SKM-1 treated with dmso at 0.1 percent for 144 hours (cell line): Measurements from ENCODE around the gene KCNC1.

ENCODE experiments used
- DNase-seq: peaks from one replicate; lab custom pipeline; 2025; ENCODE audit not compliant: unreplicated experiment; lab: John Stamatoyannopoulos, UW

Gene KCNC1

DNA sequence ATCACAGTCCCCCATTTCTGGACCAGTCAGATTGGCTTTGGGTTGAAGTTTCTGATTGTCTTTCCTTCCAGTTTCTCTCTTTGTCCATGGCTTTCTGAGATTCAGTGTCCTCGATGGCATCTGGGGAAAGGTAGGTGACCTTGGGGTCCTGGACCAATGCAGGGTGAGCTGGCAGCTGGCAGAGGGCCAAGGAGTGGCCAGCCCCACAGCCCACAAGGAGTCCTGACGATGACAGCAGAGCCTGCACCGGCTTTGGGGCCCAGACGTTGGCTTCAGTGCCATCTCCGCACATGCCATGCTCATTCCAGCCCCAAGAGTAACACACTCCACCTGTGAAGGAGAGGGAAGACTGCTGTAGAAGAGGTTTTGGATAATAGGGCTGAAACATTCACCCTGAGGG, 53.5 kb downstream of the KCNC1 start:
- DNase-seq = no peak

DNA sequence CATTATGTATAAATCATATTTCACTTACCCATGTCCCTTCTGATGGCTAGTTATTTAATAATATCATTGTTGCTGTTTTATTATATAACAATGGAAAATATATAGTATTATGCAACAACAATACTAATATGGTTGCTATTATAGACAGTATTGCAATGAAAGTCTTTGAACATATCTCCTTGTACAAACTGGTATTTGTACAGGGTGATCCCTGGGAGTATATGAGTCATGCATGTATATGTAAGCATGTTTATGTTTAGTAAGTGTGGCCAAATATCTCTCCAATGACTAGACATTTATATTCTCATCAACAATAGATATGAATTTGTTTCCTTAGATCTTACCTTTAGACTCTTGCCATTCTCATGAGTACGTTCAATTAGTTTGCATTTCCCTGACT, 55.9 kb downstream of the KCNC1 start:
- no peak for DNase-seq

DNA sequence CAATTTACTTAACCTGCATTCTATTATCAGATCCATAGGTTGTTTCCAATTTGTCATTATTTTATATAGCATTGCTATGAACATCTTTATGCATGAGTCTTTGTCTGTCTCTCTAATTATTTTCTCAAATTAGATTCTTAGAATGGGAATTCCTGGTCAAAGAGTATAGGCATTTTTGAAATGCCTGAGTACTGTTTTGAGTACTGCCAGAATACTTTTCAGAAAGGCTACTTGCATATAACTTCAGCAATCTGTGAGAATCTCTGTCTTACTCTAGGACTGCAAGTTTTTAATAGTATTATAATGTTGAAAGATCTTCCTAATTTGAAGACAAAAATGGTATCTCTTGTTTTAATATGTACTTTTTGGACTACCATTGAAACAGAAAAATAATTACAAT, 56.6 kb downstream of the KCNC1 start:
- no peak for DNase-seq

- DNase-seq = no peak
Observed at GRCh38 chr11:17792161-17792560, 57.6 kb downstream of the KCNC1 start.

- DNase-seq = no peak
Observed at GRCh38 chr11:17793642-17794170, 59.1 kb downstream of the KCNC1 start.

DNA sequence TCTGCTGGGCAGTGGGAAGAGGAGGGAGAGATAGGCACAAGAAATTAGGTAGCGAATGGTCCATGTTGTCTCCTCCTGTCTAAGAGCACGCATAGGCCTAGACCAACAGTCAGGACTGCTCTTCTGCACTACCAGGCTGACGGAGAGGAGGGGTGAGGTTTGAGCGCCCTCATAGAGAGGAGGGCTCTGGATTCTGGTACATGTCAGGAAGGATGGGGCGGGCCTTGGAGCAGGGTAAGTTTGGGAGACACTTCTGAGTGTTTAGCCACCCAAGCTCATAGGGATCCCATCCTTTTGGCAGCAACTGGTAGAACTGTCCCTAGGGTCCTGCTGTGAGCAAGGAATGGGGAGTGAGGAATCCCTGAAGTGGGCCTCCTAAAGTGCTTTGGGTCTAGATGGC, 60.4 kb downstream of the KCNC1 start:
- DNase-seq = no peak

GRCh38 chr11:17796154-17796553, 61.6 kb downstream of the KCNC1 start:
- DNase-seq = no peak

DNA sequence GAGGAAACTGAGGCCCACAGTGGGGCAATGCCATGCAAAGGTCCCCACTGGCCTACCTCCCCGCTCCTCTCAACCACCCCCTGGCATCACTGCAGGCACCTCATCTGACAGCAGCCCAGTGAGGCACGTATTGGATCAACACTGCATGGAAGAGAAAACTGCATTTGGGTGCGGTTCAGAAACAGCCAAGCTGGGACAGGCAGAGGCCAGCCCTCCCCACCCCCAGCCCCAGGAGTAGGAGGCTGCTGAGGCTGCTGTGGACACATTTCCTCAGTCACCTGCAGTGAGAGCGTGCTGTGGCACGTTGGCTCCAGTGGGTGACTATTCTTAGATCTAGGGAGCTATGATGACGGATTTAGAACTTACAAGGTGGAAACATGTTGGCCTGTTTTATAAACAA, 63.7 kb downstream of the KCNC1 start:
- DNase-seq = no peak

DNA sequence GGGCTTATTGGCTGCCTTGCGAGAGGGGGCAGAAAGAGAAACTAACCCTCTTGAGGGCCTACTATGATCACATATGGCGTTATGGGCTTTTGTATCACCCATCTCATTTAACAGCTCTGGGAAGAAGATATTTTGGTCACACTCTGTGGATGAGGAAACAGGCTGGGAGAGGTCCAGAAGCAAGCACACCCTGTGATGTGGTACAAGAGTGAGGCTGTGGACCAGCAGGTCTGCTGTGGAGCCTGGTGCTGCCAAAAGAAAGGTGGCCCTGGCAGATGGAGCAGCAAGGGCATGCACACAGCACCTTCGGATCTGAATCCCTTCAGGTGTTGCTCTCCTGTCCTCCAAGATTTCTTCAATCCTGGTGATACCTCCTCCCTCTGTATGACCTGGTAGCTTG, 64.1 kb downstream of the KCNC1 start:
- DNase-seq = no peak

DNA sequence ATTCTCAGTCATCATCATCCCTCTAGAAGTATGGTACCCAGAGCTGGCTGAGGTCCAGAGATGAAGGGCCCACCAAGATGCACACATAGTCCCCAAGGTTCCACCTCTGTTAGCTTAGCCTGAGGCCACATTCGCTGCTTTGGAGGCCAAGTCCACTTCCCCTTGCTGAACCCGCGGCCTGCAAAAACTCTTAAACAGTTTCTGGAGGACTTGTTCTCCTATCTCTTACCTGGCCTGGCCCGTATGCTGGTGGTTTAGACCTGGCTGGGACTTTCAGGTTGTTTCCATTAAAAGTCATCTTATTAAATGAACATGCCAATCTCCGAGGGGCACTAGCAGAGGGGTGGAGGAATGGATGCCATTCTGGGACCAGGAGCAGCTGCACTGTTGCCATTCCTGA, 64.6 kb downstream of the KCNC1 start:
- no peak for DNase-seq

DNA sequence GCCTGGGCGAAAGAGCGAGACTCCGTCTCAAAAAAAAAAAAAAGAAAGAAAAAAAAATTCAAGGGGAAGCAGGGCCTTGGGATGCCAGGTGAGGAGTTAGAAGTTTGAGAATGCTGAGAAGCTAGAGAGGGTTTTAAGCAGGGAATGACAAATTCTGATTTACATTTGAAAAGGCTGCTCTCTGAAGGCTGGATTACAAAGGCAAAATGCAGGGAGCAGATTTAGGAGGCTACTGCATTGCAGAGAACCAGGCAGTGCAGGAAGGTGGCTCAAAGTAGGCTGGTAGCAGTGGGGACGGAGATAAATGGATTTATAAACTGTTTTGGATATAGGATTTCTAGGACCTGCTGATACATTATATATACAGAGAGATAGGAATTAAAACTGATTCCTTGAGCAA, 66.6 kb downstream of the KCNC1 start:
- DNase-seq = no peak

- DNase-seq = no peak
Observed at GRCh38 chr11:17802491-17802890, 67.9 kb downstream of the KCNC1 start.

DNA sequence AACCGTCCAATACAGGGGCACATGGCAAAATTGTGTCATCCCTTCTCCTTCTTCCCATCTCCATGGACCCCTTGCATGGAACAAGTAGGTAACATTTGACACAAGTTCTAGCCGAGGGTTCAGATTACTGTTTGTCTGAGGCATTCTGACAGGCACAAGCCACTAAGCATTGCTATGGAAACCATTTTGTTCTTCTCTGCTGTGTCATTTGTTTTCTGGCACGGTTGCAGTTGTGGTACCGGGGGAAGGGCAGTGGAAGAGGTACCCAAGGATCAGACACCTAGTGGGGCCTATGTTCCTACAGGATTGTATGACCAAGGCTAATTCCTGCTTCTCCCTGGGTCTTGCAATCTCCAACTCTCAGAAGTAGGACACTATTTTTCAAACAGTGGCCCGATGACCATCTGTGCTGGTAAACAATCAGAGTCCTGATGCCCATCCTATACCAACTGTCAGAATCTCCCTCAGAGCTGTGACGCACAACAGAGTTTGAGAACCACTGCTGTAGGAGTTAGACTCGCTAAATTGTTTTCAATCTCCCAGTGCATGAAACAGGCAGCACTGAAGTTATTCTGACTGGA, 69.3 kb downstream of the KCNC1 start:
- DNase-seq = no peak

DNA sequence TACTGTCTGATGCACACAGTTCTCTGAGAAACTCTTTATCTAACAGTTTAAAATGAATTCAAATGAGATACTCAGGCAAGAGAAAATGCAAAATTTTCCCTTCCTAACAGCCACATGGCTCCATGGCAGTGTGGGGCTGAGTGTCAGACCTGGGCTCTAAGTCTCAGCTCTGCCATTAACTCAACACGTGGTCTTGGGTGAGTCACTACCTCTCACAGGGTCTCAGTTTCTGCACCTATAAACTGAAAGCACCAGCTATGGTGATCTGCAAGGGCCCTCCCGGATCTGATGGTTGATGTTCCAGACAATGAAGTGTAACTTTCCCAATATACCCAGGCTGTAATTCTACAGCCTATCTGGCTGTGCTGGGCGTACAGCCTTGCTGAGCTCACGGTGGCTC, 70.5 kb downstream of the KCNC1 start:
- no peak for DNase-seq

- no peak for DNase-seq
Observed at GRCh38 chr11:17805873-17806272, 71.3 kb downstream of the KCNC1 start.

- no peak for DNase-seq
Observed at GRCh38 chr11:17807034-17807433, 72.5 kb downstream of the KCNC1 start.

GRCh38 chr11:17810041-17810440, 75.5 kb downstream of the KCNC1 start:
- no peak for DNase-seq

DNA sequence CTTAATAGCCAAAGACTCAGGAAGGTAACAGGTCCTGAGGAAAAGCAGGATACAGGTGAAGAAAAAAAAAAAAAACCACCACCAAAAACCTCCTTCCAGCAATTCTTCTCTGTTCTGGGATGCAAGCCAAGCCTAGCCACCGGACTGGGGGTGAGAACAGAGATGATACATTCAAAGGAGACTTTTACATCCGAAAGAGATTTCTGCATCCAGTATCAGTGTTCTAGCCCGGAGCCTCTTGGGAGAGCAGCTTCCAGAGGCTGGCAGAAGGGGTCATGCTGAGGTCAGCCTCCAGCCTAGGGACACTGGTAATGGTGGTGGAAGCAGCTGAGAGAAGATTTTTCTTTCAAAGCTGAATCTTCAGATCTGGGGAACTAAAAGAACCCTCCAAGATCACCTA, 76.2 kb downstream of the KCNC1 start:
- DNase-seq = no peak

GRCh38 chr11:17811352-17811751, 76.8 kb downstream of the KCNC1 start:
- DNase-seq = no peak

DNA sequence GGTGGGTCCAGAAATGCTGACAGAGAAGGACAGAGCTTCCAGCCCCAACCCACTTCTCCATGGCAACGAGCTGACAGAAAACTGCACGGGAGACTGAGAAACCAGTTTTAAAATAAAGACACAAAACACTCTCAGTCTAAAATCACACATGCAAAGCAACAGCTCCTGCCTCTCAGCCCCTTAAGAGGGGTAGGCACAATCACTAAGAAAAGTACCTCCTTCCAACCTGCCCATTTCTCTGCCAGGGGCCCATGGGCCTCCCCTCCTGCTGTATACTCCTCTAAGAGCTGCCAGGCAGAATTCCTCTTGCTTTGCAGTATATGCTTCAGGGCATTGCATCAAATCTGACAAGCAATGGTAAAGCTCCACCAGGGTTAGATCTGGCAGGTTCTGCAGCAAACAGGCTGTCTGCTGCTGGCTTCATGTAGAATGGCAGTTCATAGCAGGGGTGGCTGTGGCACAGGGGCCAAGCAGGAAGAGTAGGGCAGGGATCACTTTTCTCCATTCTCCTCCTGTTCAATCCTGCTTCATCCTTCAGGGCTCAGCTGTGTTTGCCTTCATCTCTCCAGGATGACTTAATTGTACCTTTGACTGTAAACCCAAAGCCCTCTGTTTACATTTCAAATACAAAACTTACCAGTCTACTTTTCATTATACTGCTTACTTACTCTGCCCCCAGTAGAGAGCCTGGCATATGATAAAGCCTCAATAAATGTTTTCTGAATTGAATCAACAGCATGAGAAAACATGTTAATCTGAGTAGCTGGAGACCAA, 77.7 kb downstream of the KCNC1 start:
- DNase-seq = no peak

DNA sequence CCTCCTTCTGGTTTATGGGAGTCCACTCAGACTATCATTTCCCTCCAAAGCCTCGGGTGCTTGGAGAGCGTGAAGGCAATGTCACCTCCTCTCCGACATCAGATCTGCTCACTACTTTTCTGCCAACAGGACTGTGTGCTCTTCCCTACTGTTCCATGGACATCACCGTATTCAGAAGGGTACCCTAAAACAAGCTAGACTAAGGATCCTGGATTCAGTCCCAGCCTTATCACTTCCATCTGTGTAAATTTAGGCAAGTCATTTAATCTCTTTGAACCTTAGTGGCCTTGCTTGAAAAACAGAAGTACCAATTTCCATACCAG, 78.2 kb downstream of the KCNC1 start:
- DNase-seq = no peak

DNA sequence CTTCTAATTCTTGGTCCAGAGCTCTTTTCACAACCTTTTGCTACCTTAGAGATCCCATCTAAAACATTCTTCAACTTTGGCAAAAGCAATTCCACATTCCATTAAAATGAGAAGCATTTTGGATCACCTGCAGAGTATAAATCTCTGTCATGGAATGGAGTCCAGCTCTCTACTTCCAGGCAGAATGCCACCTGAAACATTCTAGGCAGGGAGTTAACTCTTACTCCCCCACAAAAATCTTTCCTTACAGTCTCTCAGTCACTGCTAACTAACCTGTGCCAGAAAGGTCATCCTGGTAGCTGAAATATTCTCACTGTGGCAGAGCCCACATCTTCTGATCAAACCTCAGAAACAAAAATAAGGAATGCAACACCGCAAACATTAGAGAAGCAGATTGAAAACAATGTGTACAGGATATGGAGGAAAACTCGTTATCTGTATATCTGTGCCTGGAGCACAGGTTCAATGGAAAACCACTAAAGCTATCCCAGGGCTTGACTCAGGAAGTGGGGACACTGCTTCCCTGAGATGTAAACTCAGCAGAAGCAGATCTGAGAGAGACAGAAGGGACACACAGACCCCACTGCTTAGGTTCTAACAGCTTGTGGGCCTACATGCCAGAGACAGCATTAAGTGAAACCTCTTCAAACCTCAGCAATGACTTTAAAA, 78.9 kb downstream of the KCNC1 start:
- no peak for DNase-seq
